Measurements from ENCODE around the gene SKOR2.

SKOR2 gene, protein sequence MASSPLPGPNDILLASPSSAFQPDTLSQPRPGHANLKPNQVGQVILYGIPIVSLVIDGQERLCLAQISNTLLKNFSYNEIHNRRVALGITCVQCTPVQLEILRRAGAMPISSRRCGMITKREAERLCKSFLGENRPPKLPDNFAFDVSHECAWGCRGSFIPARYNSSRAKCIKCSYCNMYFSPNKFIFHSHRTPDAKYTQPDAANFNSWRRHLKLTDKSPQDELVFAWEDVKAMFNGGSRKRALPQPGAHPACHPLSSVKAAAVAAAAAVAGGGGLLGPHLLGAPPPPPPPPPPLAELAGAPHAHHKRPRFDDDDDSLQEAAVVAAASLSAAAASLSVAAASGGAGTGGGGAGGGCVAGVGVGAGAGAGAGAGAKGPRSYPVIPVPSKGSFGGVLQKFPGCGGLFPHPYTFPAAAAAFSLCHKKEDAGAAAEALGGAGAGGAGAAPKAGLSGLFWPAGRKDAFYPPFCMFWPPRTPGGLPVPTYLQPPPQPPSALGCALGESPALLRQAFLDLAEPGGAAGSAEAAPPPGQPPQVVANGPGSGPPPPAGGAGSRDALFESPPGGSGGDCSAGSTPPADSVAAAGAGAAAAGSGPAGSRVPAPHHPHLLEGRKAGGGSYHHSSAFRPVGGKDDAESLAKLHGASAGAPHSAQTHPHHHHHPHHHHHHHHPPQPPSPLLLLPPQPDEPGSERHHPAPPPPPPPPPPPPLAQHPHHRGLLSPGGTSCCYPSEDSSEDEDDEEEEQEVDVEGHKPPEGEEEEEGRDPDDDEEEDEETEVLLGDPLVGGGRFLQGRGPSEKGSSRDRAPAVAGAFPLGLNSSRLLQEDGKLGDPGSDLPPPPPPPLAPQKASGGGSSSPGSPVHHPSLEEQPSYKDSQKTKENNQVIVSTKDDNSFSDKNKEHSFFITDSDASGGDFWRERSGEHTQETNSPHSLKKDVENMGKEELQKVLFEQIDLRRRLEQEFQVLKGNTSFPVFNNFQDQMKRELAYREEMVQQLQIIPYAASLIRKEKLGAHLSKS

DNA sequence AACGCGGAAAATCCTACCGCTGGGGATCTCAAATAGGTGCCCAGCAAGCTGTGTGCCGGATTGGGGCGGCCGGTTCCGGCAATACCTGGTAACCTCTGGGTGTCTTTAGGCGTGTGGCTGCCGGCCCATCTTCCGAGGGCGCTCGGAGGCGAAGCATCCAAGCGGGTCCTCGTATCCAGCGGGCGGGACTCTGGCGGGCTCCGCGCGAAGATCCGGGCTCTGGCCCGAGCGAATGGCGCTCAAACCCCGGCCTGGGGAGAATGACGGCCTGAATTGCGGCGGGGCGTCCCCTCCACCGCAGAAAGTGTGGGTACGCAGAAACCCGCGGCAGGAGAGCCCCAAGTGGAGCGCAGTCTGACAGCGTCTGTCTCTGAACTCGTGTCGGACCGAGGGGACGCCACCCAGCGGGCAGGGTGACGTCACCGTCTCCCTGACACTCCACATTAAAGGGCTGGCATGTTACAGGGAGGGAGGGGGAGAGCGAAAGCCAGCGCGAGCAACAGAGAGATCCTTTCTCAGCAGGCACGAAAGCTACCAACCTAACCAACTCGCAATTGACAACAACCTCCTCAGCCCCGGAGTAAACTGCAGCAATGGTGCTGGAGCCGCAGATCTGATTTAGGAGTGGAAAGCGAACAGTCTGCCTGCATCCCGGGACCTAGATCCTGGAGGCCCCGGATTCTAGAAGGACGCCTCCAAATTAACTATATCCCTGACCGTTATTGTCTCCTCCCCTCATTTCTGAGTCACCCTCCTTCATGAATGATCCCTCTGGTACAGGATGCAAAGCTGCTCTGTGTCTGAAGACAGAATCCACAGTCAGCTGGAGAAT, at the start of gene SKOR2:
Gene SKOR2, minus strand, starts transcription at position 372 of the 832 bp plus-strand sequence. CDS start 2,477 bp downstream, outside the sequence.
- in situ Hi-C loops (cut with HindIII; ENCODE audit: low sequenced_read_pairs) = no loop called here
- no peak within 1 kb of the TSS for H3K4me3 ChIP-seq (ENCODE audit: low read depth, low read length)
- DNase-seq (ENCODE audit: low read depth, low spot score) = no peak
- TF ChIP-seq, protein P1, sequence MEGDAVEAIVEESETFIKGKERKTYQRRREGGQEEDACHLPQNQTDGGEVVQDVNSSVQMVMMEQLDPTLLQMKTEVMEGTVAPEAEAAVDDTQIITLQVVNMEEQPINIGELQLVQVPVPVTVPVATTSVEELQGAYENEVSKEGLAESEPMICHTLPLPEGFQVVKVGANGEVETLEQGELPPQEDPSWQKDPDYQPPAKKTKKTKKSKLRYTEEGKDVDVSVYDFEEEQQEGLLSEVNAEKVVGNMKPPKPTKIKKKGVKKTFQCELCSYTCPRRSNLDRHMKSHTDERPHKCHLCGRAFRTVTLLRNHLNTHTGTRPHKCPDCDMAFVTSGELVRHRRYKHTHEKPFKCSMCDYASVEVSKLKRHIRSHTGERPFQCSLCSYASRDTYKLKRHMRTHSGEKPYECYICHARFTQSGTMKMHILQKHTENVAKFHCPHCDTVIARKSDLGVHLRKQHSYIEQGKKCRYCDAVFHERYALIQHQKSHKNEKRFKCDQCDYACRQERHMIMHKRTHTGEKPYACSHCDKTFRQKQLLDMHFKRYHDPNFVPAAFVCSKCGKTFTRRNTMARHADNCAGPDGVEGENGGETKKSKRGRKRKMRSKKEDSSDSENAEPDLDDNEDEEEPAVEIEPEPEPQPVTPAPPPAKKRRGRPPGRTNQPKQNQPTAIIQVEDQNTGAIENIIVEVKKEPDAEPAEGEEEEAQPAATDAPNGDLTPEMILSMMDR (IDR thresholded peaks at IDR 0.05; ENCODE audit: low read depth, low read length) = no peak

DNA sequence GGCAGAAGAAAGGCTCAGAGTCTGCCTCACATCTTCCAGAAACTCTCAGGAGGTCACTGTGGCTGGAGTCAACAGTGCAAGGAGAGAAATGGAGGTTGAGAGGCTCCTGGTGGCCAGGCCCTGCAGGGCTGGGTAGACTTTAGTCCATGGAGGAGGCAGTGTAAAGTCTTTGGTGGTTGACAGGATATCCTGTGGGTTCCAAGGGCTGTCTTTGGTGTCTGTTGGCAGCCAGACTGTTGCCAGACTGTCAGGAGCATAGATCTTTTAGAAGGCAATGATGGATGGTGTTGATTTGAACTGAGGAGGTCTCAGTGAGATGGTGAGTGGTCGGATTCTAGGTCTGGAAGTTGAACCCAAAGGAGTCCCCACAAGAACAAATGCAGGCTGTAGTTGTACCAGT, 45.0 kb upstream of the SKOR2 start:
- DNase-seq (ENCODE audit: low read depth, low spot score) = no peak
- no peak overlapping the region for H3K4me3 ChIP-seq (ENCODE audit: low read depth, low read length)
- in situ Hi-C loops (cut with HindIII; ENCODE audit: low sequenced_read_pairs) = no loop called here
- TF ChIP-seq, protein P1 (IDR thresholded peaks at IDR 0.05; ENCODE audit: low read depth, low read length) = no peak

DNA sequence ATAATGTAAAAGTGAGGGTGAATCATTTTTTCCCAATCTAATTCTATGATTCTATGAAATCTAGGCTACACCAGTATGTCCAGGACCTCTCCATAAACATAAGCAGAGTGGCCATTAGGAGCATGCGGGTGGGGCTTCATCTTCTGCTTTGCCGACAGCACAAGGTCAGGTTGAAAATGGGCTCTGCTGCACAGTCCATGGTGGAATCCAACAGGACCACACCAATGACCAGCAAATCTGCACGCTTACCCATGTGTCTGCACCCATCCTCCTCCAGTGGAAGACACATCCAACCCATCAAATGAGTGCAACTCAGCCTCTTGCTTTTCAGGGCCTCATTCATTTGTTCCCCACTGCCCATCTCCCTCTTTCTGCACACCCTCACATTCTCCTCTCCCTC, 43.3 kb upstream of the SKOR2 start:
- TF ChIP-seq, protein P1 (IDR thresholded peaks at IDR 0.05; ENCODE audit: low read depth, low read length) = no peak
- in situ Hi-C loops (cut with HindIII; ENCODE audit: low sequenced_read_pairs) = no loop called here

DNA sequence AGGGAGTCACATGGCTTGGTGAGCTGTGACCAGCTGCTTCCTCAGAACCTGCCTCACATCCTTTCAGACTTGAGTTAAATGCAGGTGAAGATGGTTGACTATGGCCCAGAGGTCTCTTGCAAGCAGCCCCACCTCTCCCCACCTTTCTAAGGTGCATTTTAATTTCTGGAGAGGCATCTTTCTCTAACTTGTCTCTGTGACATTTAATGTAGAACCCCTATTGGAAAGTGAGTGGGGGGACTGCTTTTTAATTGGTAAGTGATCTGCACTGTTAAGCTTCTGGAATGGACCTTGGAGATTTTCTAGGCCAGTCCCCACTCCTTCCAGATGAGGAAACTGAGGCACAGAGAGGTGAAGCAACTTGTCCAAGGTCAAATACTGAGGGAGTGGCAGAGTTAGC, 37.3 kb upstream of the SKOR2 start:
- no peak for DNase-seq (ENCODE audit: low read depth, low spot score)
- TF ChIP-seq, protein P1 (IDR thresholded peaks at IDR 0.05; ENCODE audit: low read depth, low read length) = no peak
- in situ Hi-C loops (cut with HindIII; ENCODE audit: low sequenced_read_pairs) = no loop called here
- no peak overlapping the region for H3K4me3 ChIP-seq (ENCODE audit: low read depth, low read length)

More for the DNA sequence above, 43.3 kb upstream of the SKOR2 start:
- DNase-seq (ENCODE audit: low read depth, low spot score) = no peak
- H3K4me3 ChIP-seq (ENCODE audit: low read depth, low read length) = no peak overlapping the region

DNA sequence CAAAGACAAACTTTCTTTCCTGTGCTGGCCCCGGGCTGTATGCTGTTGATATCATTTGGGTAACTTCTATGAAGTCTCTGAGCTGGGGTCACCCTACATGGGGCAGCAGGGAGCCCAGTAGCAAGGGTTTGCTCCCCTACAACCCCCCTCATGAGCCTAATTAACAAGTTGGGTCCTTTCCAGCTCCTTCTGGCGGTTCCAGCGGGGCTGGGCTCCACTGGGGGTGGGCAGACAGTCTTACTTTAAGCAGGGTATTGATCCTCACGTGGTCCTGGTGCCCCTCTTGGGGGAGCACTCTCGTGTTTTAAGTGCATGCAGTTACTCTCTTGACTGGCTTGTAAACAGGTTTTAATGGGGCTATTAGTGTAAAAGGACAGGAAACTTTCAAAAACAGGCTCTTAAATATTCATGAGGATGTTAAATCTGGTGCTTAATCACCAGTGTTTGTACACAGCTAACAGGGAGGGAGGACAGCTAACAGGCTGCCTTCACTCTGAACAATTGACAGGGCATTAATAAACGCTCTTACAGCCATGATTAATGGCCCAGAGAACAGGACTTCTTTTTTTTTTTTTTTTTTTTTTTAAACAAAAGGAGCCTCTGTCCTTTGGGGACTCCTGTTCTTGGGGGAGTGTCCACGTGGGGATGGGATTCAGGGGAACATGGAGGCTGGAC, 36.6 kb upstream of the SKOR2 start:
- no peak for DNase-seq (ENCODE audit: low read depth, low spot score)
- TF ChIP-seq, protein P1 (IDR thresholded peaks at IDR 0.05; ENCODE audit: low read depth, low read length) = no peak
- H3K4me3 ChIP-seq (ENCODE audit: low read depth, low read length) = no peak overlapping the region
- in situ Hi-C loops (cut with HindIII; ENCODE audit: low sequenced_read_pairs) = no loop called here
